ENCODE data around the gene RASD2.

DNA sequence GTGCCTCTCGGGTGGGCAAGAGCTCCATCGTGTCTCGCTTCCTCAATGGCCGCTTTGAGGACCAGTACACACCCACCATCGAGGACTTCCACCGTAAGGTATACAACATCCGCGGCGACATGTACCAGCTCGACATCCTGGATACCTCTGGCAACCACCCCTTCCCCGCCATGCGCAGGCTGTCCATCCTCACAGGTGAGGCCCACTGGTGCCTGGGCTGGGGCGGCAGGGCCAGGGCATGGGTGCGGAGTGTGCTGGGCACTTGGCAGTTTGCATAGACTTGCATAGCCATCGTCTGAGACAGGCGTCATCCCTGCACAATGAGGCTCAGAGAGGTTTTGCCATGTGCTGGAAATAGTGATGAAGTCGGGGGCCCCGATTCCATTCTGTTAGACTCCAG, 6.3 kb downstream of the RASD2 start:
- TF ChIP-seq, protein P1, sequence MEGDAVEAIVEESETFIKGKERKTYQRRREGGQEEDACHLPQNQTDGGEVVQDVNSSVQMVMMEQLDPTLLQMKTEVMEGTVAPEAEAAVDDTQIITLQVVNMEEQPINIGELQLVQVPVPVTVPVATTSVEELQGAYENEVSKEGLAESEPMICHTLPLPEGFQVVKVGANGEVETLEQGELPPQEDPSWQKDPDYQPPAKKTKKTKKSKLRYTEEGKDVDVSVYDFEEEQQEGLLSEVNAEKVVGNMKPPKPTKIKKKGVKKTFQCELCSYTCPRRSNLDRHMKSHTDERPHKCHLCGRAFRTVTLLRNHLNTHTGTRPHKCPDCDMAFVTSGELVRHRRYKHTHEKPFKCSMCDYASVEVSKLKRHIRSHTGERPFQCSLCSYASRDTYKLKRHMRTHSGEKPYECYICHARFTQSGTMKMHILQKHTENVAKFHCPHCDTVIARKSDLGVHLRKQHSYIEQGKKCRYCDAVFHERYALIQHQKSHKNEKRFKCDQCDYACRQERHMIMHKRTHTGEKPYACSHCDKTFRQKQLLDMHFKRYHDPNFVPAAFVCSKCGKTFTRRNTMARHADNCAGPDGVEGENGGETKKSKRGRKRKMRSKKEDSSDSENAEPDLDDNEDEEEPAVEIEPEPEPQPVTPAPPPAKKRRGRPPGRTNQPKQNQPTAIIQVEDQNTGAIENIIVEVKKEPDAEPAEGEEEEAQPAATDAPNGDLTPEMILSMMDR (IDR thresholded peaks at IDR 0.05; ENCODE audit: low read depth, low read length), result no peak
- no peak for TF ChIP-seq EZH2phosphoT487 (IDR thresholded peaks at IDR 0.05; ENCODE audit: low read depth)

All from OCI-LY3 (cell line).